ENCODE results near the gene RNF220.

GRCh38 chr1:44631647-44632539 lies 226.8 kb downstream of the RNF220 start:
- TF ChIP-seq CTCF (IDR thresholded peaks at IDR 0.05) (peak in 1 of 7 experiments; percentile 10), POLR2A (IDR thresholded peaks at IDR 0.05) (peak; percentile 59 to 88 (median 86))

Measured in body of pancreas (tissue), 4 donors.